Testis (tissue), 3 donors: Measurements from ENCODE around the gene GBF1. TPM values are rescaled to one million over a fixed set of nuclear protein-coding genes. Genes with fewer than 3 reads are reported as not detected.

Experiments used
- DNase-seq: peaks from one replicate; pipeline ENCODE4 v3.0.0-alpha.2; 2019
- H3K27ac ChIP-seq, 2 donors: fragments of 200-600 bp; sonication (generic); one replicate each; pipeline ENCODE4 v1.5.1; 2019
- H3K27me3 ChIP-seq: fragments of 200-600 bp; sonication (generic); one replicate; pipeline ENCODE4 v1.5.1; 2019
- H3K36me3 ChIP-seq: fragments of 200-600 bp; sonication (generic); one replicate; pipeline ENCODE4 v1.5.1; 2017; ENCODE audit warnings: low read depth; ENCODE audit errors: missing control alignments
- H3K4me1 ChIP-seq: fragments of 200-600 bp; sonication (generic); one replicate; pipeline ENCODE4 v1.5.1; 2019
- H3K4me3 ChIP-seq, 2 donors: fragments of 200-600 bp; sonication (generic); one replicate each; pipeline ENCODE4 v1.5.1; 2017 to 2019
- H3K9me3 ChIP-seq: fragments of 200-600 bp; sonication (generic); one replicate; pipeline ENCODE4 v1.5.1; 2017
- CTCF ChIP-seq, 3 experiments: fragments of 450-650 bp in 2 of 3; fragments of 200-600 bp in 1 of 3; sonication (generic) in 1 of 3; IDR thresholded peaks; one replicate each; pipeline ENCODE4 v1.5.1; 2016 to 2019; ENCODE audit warnings: antibody characterized with exemption in 3 of 3, mild to moderate bottlenecking in 2 of 3, moderate library complexity in 1 of 3
- POLR2A ChIP-seq: fragments of 450-650 bp; IDR thresholded peaks from one replicate; pipeline ENCODE4 v1.6.1; 2017; ENCODE audit warnings: antibody characterized with exemption, mild to moderate bottlenecking, moderate library complexity
- WGBS, 2 donors: methylation state at CpG; one replicate each; pipeline ENCODE4 v1.1.5; 2018; 5-methylcytosine and 5-hydroxymethylcytosine counted together
- intact Hi-C: fragments of 100-400 bp; cut with DNase I; formaldehyde crosslinking; loops from one replicate; pipeline ENCODE4 v1.15.1; 2023; ENCODE audit warnings: low total_unique reads
- polyA plus RNA-seq: library from polyadenylated mRNA; stranded (reverse); fragments of 350-450 nt; fragmentation: Illumina TruSeq; extraction: RNeasy Lipid Tissue Mini Kit (QIAGEN cat#74804); gene quantifications from one replicate; pipeline ENCODE4 v1.2.3, GENCODE V29; 2014; ENCODE audit warnings: low read depth, low replicate concordance; ENCODE audit not compliant: insufficient read depth
- total RNA-seq, 2 donors: library from RNA; depleted of rRNA; stranded (reverse); fragments of >200 nt; gene quantifications; one replicate each; pipeline ENCODE4 v1.2.3, GENCODE V29; 2016

Gene GBF1
- total and polyA plus RNA-seq, 3 donors from 2014 or later, result 58.2 to 76.4 (median 72.1) TPM

- H3K9me3 ChIP-seq, result no peaks in the 10 kb centered on the region
- 38 to 39% methylated on average over 4 to 8 of the region's 8 CpGs for WGBS, 2 donors
- peak overlapping the region in 1 of 2 donors; percentile 32 for H3K4me3 ChIP-seq
- H3K36me3 ChIP-seq, result no peaks in the 10 kb centered on the region
- peaks cover 19% of the 10 kb centered on the region for H3K4me1 ChIP-seq
- no peak for DNase-seq
- no peaks in the 10 kb centered on the region for H3K27me3 ChIP-seq
- no peak overlapping the region for H3K27ac ChIP-seq
- TF ChIP-seq CTCF (IDR thresholded peaks at IDR 0.05) (no peak), POLR2A (no peak)
- intact Hi-C loops, result no loop called here
Measured at GRCh38 chr10:102226542-102226870, 18.8 kb upstream of the GBF1 start.

GRCh38 chr10:102227050-102227449, 18.3 kb upstream of the GBF1 start:
- no peaks in the 10 kb centered on the region for H3K27me3 ChIP-seq
- 60% methylated on average over 8 of the region's 8 CpGs for whole genome bisulfite sequencing, 2 donors
- intact Hi-C loops, result no loop called here
- no peaks in the 10 kb centered on the region for H3K36me3 ChIP-seq
- H3K9me3 ChIP-seq, result no peaks in the 10 kb centered on the region
- H3K4me3 ChIP-seq, result no peak overlapping the region
- H3K27ac ChIP-seq, result no peak overlapping the region
- H3K4me1 ChIP-seq, result peaks cover 20% of the 10 kb centered on the region
- no peak for TF ChIP-seq POLR2A
- no peak for TF ChIP-seq CTCF (IDR thresholded peaks at IDR 0.05)
- no peak for DNase-seq

- Histone ChIP-seq H3K36me3 (no peaks in the 10 kb centered on the region), H3K4me1 (peaks cover 20% of the 10 kb centered on the region), H3K27ac (no peak overlapping the region), H3K4me3 (peak overlapping the region; percentile 42 to 56), H3K27me3 (no peaks in the 10 kb centered on the region), H3K9me3 (no peaks in the 10 kb centered on the region)
- intact Hi-C loops, result loop anchor here (5.0 kb wide), 1 partner anchor 122 kb away; no protein-coding TSS in a partner anchor
- WGBS, 2 donors, result 0 to 1% methylated on average over 12 to 24 of the region's 24 CpGs
- peak; percentile 81 to 90 (median 90) for TF ChIP-seq CTCF (IDR thresholded peaks at IDR 0.05)
- no peak for TF ChIP-seq POLR2A
- peak; percentile 89 for DNase-seq
Measured at GRCh38 chr10:102229810-102230263, 15.5 kb upstream of the GBF1 start.

GRCh38 chr10:102230264-102230860, 15.0 kb upstream of the GBF1 start:
- Histone ChIP-seq H3K4me1 (peaks cover 20% of the 10 kb centered on the region), H3K27ac (no peak overlapping the region), H3K9me3 (no peaks in the 10 kb centered on the region), H3K4me3 (peak overlapping the region; percentile 42 to 56), H3K27me3 (no peaks in the 10 kb centered on the region), H3K36me3 (no peaks in the 10 kb centered on the region)
- 0 to 13% methylated on average over 3 to 48 of the region's 50 CpGs for WGBS, 2 donors
- peak; percentile 43 for DNase-seq
- intact Hi-C loops, result loop anchor here (5.0 kb wide), 1 partner anchor 122 kb away; no protein-coding TSS in a partner anchor
- TF ChIP-seq CTCF (IDR thresholded peaks at IDR 0.05) (no peak), POLR2A (no peak)

GRCh38 chr10:102230861-102231356, 14.4 kb upstream of the GBF1 start:
- WGBS, 2 donors, result 2 to 3% methylated on average over 17 to 52 of the region's 52 CpGs
- peaks cover 20% of the 10 kb centered on the region for H3K4me1 ChIP-seq
- DNase-seq, result peak; percentile 39
- no peak overlapping the region for H3K27ac ChIP-seq
- no peaks in the 10 kb centered on the region for H3K9me3 ChIP-seq
- no peaks in the 10 kb centered on the region for H3K36me3 ChIP-seq
- peak overlapping the region; percentile 42 to 56 for H3K4me3 ChIP-seq
- intact Hi-C loops, result loop anchor here (5.0 kb wide), 1 partner anchor 121 kb away; no protein-coding TSS in a partner anchor
- no peaks in the 10 kb centered on the region for H3K27me3 ChIP-seq
- TF ChIP-seq POLR2A (no peak), CTCF (IDR thresholded peaks at IDR 0.05) (peak in 1 of 3 experiments; percentile 15)
